ENCODE measurements around the gene SULT1A1.
"Not testable (repeated sequence)": the region's sequence is repeated elsewhere in the genome, so short reads cannot be mapped to it uniquely, and the experiment has no call there.

SULT1A1 gene

GRCh38 chr16:28609631-28610594, at the start of gene SULT1A1:
TSS of gene SULT1A1 (minus strand) at chr16:28610044. CDS start at chr16:28608855, 1,189 bp downstream.
- no peak for DNase-seq (ENCODE audit: low read depth in 2 of 3, low spot score in 2 of 3)

- not testable (repeated sequence) for DNase-seq (ENCODE audit: low read depth in 2 of 3, low spot score in 2 of 3)
Measured at GRCh38 chr16:28639959-28640358, 30.1 kb upstream of the SULT1A1 start.

GRCh38 chr16:28638359-28638758, 28.5 kb upstream of the SULT1A1 start:
- DNase-seq (ENCODE audit: low read depth in 2 of 3, low spot score in 2 of 3), result not testable (repeated sequence)

GRCh38 chr16:28637765-28638164, 27.9 kb upstream of the SULT1A1 start, which contains the start of gene NPIPB8:
TSS of gene NPIPB8 (plus strand) at chr16:28638065. CDS start at chr16:28638361, 296 bp downstream.
- not testable (repeated sequence) for DNase-seq (ENCODE audit: low read depth in 2 of 3, low spot score in 2 of 3)

GRCh38 chr16:28636093-28636823, 26.4 kb upstream of the SULT1A1 start:
- not testable (repeated sequence) for DNase-seq (ENCODE audit: low read depth in 2 of 3, low spot score in 2 of 3)

GRCh38 chr16:28630905-28631304, 21.1 kb upstream of the SULT1A1 start:
- DNase-seq (ENCODE audit: low read depth in 2 of 3, low spot score in 2 of 3), result not testable (repeated sequence)

GRCh38 chr16:28623172-28623711, 13.4 kb upstream of the SULT1A1 start:
- DNase-seq (ENCODE audit: low read depth in 2 of 3, low spot score in 2 of 3), result peak; percentile 44 to 55 (median 49)

- not testable (repeated sequence) for DNase-seq (ENCODE audit: low read depth in 2 of 3, low spot score in 2 of 3)
Measured at GRCh38 chr16:28622532-28623171, 12.8 kb upstream of the SULT1A1 start.

- DNase-seq (ENCODE audit: low read depth in 2 of 3, low spot score in 2 of 3), result no peak
Measured at GRCh38 chr16:28621481-28622155, 11.8 kb upstream of the SULT1A1 start.

GRCh38 chr16:28620316-28620715, 10.5 kb upstream of the SULT1A1 start:
- DNase-seq (ENCODE audit: low read depth in 2 of 3, low spot score in 2 of 3), result not testable (repeated sequence)

- DNase-seq (ENCODE audit: low read depth in 2 of 3, low spot score in 2 of 3), result no peak
Measured at GRCh38 chr16:28617874-28618273, 8.0 kb upstream of the SULT1A1 start.

- DNase-seq (ENCODE audit: low read depth in 2 of 3, low spot score in 2 of 3), result no peak
Measured at GRCh38 chr16:28616636-28617035, 6.8 kb upstream of the SULT1A1 start.

GRCh38 chr16:28616224-28616577, 6.4 kb upstream of the SULT1A1 start:
- not testable (repeated sequence) for DNase-seq (ENCODE audit: low read depth in 2 of 3, low spot score in 2 of 3)

- DNase-seq (ENCODE audit: low read depth in 2 of 3, low spot score in 2 of 3), result not testable (repeated sequence)
Measured at GRCh38 chr16:28615486-28616223, 5.8 kb upstream of the SULT1A1 start.

GRCh38 chr16:28614561-28614960, 4.7 kb upstream of the SULT1A1 start:
- not testable (repeated sequence) for DNase-seq (ENCODE audit: low read depth in 2 of 3, low spot score in 2 of 3)

GRCh38 chr16:28613912-28614311, 4.1 kb upstream of the SULT1A1 start:
- DNase-seq (ENCODE audit: low read depth in 2 of 3, low spot score in 2 of 3), result not testable (repeated sequence)

- not testable (repeated sequence) for DNase-seq (ENCODE audit: low read depth in 2 of 3, low spot score in 2 of 3)
Measured at GRCh38 chr16:28612359-28613280, 2.8 kb upstream of the SULT1A1 start.

- no peak for DNase-seq (ENCODE audit: low read depth in 2 of 3, low spot score in 2 of 3)
Measured at GRCh38 chr16:28610595-28611191, 849 bp upstream of the SULT1A1 start.

Measured in activated CD8-positive, alpha-beta memory T cell treated with anti-CD3 and anti-CD28 coated beads for 48 hours (primary cell).